ENCODE measurements around the gene HSPA4.
"Not testable (repeated sequence)": the region's sequence is repeated elsewhere in the genome, so short reads cannot be mapped to it uniquely, and the experiment has no call there.

Gene HSPA4

GRCh38 chr5:133051542-133052316, at the start of gene HSPA4:
Gene HSPA4 (plus strand): TSS chr5:133052013. CDS start chr5:133052251, 238 bp downstream.
- DNase-seq (ENCODE audit: low spot score): peak; percentile 97

- no peak for DNase-seq (ENCODE audit: low spot score)
Measured at GRCh38 chr5:133006653-133007052, 45.2 kb upstream of the HSPA4 start.

GRCh38 chr5:133008455-133008854, 43.4 kb upstream of the HSPA4 start:
- DNase-seq (ENCODE audit: low spot score): not testable (repeated sequence)

- no peak for DNase-seq (ENCODE audit: low spot score)
Measured at GRCh38 chr5:133015466-133015865, 36.3 kb upstream of the HSPA4 start.

GRCh38 chr5:133017964-133018363, 33.8 kb upstream of the HSPA4 start:
- DNase-seq (ENCODE audit: low spot score): no peak

GRCh38 chr5:133019471-133019870, 32.3 kb upstream of the HSPA4 start:
- not testable (repeated sequence) for DNase-seq (ENCODE audit: low spot score)

GRCh38 chr5:133025804-133026663, 25.8 kb upstream of the HSPA4 start, which contains the start of gene ZCCHC10:
Gene ZCCHC10 (minus strand): TSS chr5:133026549. CDS start chr5:133026537, 12 bp downstream.
- DNase-seq (ENCODE audit: low spot score): peak; percentile 98

- no peak for DNase-seq (ENCODE audit: low spot score)
Measured at GRCh38 chr5:133026664-133027153, 25.1 kb upstream of the HSPA4 start.

- DNase-seq (ENCODE audit: low spot score): no peak
Measured at GRCh38 chr5:133029416-133029815, 22.4 kb upstream of the HSPA4 start.

- DNase-seq (ENCODE audit: low spot score): no peak
Measured at GRCh38 chr5:133030343-133031005, 21.3 kb upstream of the HSPA4 start.

- no peak for DNase-seq (ENCODE audit: low spot score)
Measured at GRCh38 chr5:133032852-133033742, 18.7 kb upstream of the HSPA4 start.

GRCh38 chr5:133034064-133034463, 17.7 kb upstream of the HSPA4 start:
- DNase-seq (ENCODE audit: low spot score): no peak

GRCh38 chr5:133035224-133035623, 16.6 kb upstream of the HSPA4 start:
- DNase-seq (ENCODE audit: low spot score): no peak

GRCh38 chr5:133036677-133037076, 15.1 kb upstream of the HSPA4 start:
- not testable (repeated sequence) for DNase-seq (ENCODE audit: low spot score)

- no peak for DNase-seq (ENCODE audit: low spot score)
Measured at GRCh38 chr5:133041157-133041784, 10.5 kb upstream of the HSPA4 start.

GRCh38 chr5:133041910-133042309, 9.9 kb upstream of the HSPA4 start:
- no peak for DNase-seq (ENCODE audit: low spot score)

- not testable (repeated sequence) for DNase-seq (ENCODE audit: low spot score)
Measured at GRCh38 chr5:133046560-133046959, 5.3 kb upstream of the HSPA4 start.

GRCh38 chr5:133047404-133047803, 4.4 kb upstream of the HSPA4 start:
- DNase-seq (ENCODE audit: low spot score): no peak

GRCh38 chr5:133048993-133049725, 2.7 kb upstream of the HSPA4 start:
- no peak for DNase-seq (ENCODE audit: low spot score)

- DNase-seq (ENCODE audit: low spot score): no peak
Measured at GRCh38 chr5:133049726-133050048, 2.1 kb upstream of the HSPA4 start.

Measured in iPS-NIHi11 (cell line).